IMR-90 (cell line): ENCODE data around the gene SLC25A25. TPM values are rescaled to one million over a fixed set of nuclear protein-coding genes. Genes with fewer than 3 reads are reported as not detected.

Experiments used
- ATAC-seq: fragments of 200-7000 bp; cut with Tn5 transposase; 2 replicates; pipeline ENCODE4 v1.9.1; 2020; ENCODE audit warnings: low read depth, mild to moderate bottlenecking, moderate library complexity
- BruUV-seq: library from RNA; stranded (reverse); fragments of 400-500 nt; replicated peaks from 2 replicates; lab custom pipeline; 2021; lab: Mats Ljungman, UMichigan
- CTCF ChIA-PET: fragments of 300-600 bp; formaldehyde crosslinking; extraction: SDS; loops from one replicate; lab custom pipeline; 2021; ENCODE audit warnings: antibody characterized with exemption; lab: Yijun Ruan, JAX
- POLR2A ChIA-PET: fragments of 300-600 bp; sonication (Branson Sonifier 250); formaldehyde crosslinking; loops from one replicate; lab custom pipeline; 2022; ENCODE audit warnings: antibody characterized with exemption; ENCODE audit not compliant: unreplicated experiment; lab: Charles Lee
- DNase-seq: peaks from one replicate; pipeline ENCODE4 v3.0.0; 2013
- H2AFZ ChIP-seq: replicated peaks from 2 replicates; pipeline ENCODE3; 2013; ENCODE audit warnings: low read length, mild to moderate bottlenecking; ENCODE audit not compliant: poor library complexity
- H2AK5ac ChIP-seq: 2 replicates; pipeline ENCODE4 v1.6.1; 2013; ENCODE audit warnings: low read depth, low read length, inconsistent platforms
- H2AK9ac ChIP-seq: replicated peaks from 2 replicates; pipeline ENCODE3; 2013; ENCODE audit warnings: mild to moderate bottlenecking, low read depth, low read length, moderate library complexity; ENCODE audit not compliant: poor library complexity
- H2BK120ac ChIP-seq: 2 replicates; pipeline ENCODE4 v1.6.1; 2013; ENCODE audit warnings: low read depth, low read length, inconsistent platforms
- H2BK15ac ChIP-seq: 3 replicates; pipeline ENCODE4 v1.6.1; 2013; ENCODE audit warnings: low read depth, low read length, inconsistent platforms
- H2BK20ac ChIP-seq: 2 replicates; pipeline ENCODE4 v1.6.1; 2013; ENCODE audit warnings: low read depth, mild to moderate bottlenecking, inconsistent platforms, low read length, moderate library complexity
- H2BK5ac ChIP-seq: 2 replicates; pipeline ENCODE4 v1.6.1; 2013; ENCODE audit warnings: mild to moderate bottlenecking, low read depth, low read length, inconsistent platforms; ENCODE audit not compliant: poor library complexity, severe bottlenecking
- H3K14ac ChIP-seq: replicated peaks from 2 replicates; pipeline ENCODE4 v1.6.1; 2013; ENCODE audit warnings: low read depth, low read length, inconsistent platforms
- H3K18ac ChIP-seq: 2 replicates; pipeline ENCODE4 v1.6.1; 2013; ENCODE audit warnings: low read depth, low read length, control low read depth
- H3K23ac ChIP-seq: 2 replicates; pipeline ENCODE4 v1.6.1; 2013; ENCODE audit warnings: low read depth, low read length, inconsistent platforms
- H3K27ac ChIP-seq: 2 replicates; pipeline ENCODE4 v1.5.1; 2013; ENCODE audit warnings: mild to moderate bottlenecking, control low read depth, low read length; ENCODE audit not compliant: insufficient read depth
- H3K27me3 ChIP-seq: 2 replicates; pipeline ENCODE4 v1.6.1; 2013; ENCODE audit warnings: low read length; ENCODE audit not compliant: control insufficient read depth, insufficient read depth
- H3K36me3 ChIP-seq: 2 replicates; pipeline ENCODE4 v1.6.1; 2013; ENCODE audit warnings: low read length, mixed read lengths; ENCODE audit not compliant: control insufficient read depth, insufficient read depth
- H3K4ac ChIP-seq: 2 replicates; pipeline ENCODE4 v1.6.1; 2013; ENCODE audit warnings: low read depth, low read length, inconsistent platforms
- H3K4me1 ChIP-seq: 2 replicates; pipeline ENCODE4 v1.6.1; 2013; ENCODE audit warnings: low read length, mixed read lengths; ENCODE audit not compliant: control insufficient read depth, insufficient read depth
- H3K4me2 ChIP-seq: 2 replicates; pipeline ENCODE4 v1.6.1; 2013; ENCODE audit warnings: low read depth, mild to moderate bottlenecking, control low read depth, low read length, moderate library complexity
- H3K4me3 ChIP-seq: 2 replicates; pipeline ENCODE4 v1.5.1; 2013; ENCODE audit warnings: low read depth, mild to moderate bottlenecking, control low read depth, low read length, moderate library complexity; ENCODE audit not compliant: insufficient read depth
- H3K56ac ChIP-seq: 2 replicates; pipeline ENCODE4 v1.6.1; 2013; ENCODE audit warnings: low read length, inconsistent platforms; ENCODE audit not compliant: insufficient read depth; ENCODE audit errors: extremely low read depth
- H3K79me1 ChIP-seq, 2 experiments: 2 replicates each; pipeline ENCODE4 v1.6.1; 2013; ENCODE audit warnings: low read length in 2 of 2, inconsistent platforms in 1 of 2, low read depth in 1 of 2
- H3K9ac ChIP-seq: 2 replicates; pipeline ENCODE4 v1.6.1; 2013; ENCODE audit warnings: low read depth, low read length, control low read depth
- H3K9me1 ChIP-seq: 2 replicates; pipeline ENCODE4 v1.6.1; 2013; ENCODE audit warnings: low read length, inconsistent platforms; ENCODE audit not compliant: insufficient read depth
- H3K9me3 ChIP-seq: 2 replicates; pipeline ENCODE4 v1.6.1; 2013; ENCODE audit warnings: low read length; ENCODE audit not compliant: control insufficient read depth, insufficient read depth
- H4K20me1 ChIP-seq: 2 replicates; pipeline ENCODE4 v1.6.1; 2013; ENCODE audit warnings: low read length, inconsistent platforms; ENCODE audit not compliant: insufficient read depth
- H4K5ac ChIP-seq: 2 replicates; pipeline ENCODE4 v1.6.1; 2013; ENCODE audit warnings: mild to moderate bottlenecking, low read depth, low read length, control low read depth
- H4K8ac ChIP-seq, 2 experiments: 2 replicates each; pipeline ENCODE4 v1.6.1; 2013; ENCODE audit warnings: low read depth in 2 of 2, low read length in 2 of 2, control low read depth in 1 of 2, inconsistent platforms in 1 of 2
- H4K91ac ChIP-seq: 2 replicates; pipeline ENCODE4 v1.6.1; 2013; ENCODE audit warnings: low read depth, low read length, inconsistent platforms; ENCODE audit not compliant: insufficient read depth
- CEBPB ChIP-seq: IDR thresholded peaks from 2 replicates; pipeline ENCODE4 v1.6.1; 2012; ENCODE audit warnings: low read depth, low read length, improper control_type of control experiment
- NFE2L2 ChIP-seq: fragments of 150-350 bp; IDR thresholded peaks from 2 replicates; pipeline ENCODE4 v1.6.1; 2016; ENCODE audit warnings: low read depth, mild to moderate bottlenecking, low read length
- POLR2A ChIP-seq: IDR thresholded peaks from 2 replicates; pipeline ENCODE4 v1.6.1; 2012; ENCODE audit warnings: mild to moderate bottlenecking, low read depth, low read length
- RAD21 ChIP-seq: IDR thresholded peaks from 2 replicates; pipeline ENCODE4 v1.6.1; 2012; ENCODE audit warnings: low read length, improper control_type of control experiment
- WGBS, 2 experiments: methylation state at CpG; one replicate each; pipeline versions ENCODE4 v1.1.5 to v1.1.7; 2013; ENCODE audit warnings: missing lambda C conversion rate in 2 of 2; ENCODE audit not compliant: insufficient read length in 1 of 2; ENCODE audit errors: extremely low coverage in 2 of 2; 5-methylcytosine and 5-hydroxymethylcytosine counted together
- dilution Hi-C: fragments of 300-500 bp; cut with HindIII; formaldehyde crosslinking; loops from one replicate; pipeline ENCODE4 v1.14.3; 2018; ENCODE audit warnings: low sequenced_read_pairs; ENCODE audit not compliant: unreplicated experiment
- in situ Hi-C: fragments of 300-500 bp; cut with MboI; formaldehyde crosslinking; loops from 3 replicates; pipeline ENCODE4 v1.14.3; 2019; ENCODE audit warnings: low sequenced_read_pairs, inconsistent platforms, mixed read lengths
- intact Hi-C: fragments of 100-400 bp; cut with micrococcal nuclease; formaldehyde crosslinking; loops from 2 replicates; pipeline ENCODE4 v1.10.0; 2022
- polyA plus RNA-seq, 3 experiments: library from polyadenylated mRNA; depleted of rRNA; stranded (reverse); fragments of >200 nt; gene quantifications; 2 replicates each; pipeline ENCODE4 v1.2.3, GENCODE V29; 2012; ENCODE audit warnings: low replicate concordance in 1 of 3
- total RNA-seq: library from RNA; depleted of rRNA; stranded (reverse); fragments of >200 nt; gene quantifications from 2 replicates; pipeline ENCODE4 v1.2.3, GENCODE V29; 2012
- TF ChIP-seq, protein P1 (sequence below): fragments of 150-350 bp; IDR thresholded peaks from 2 replicates; pipeline ENCODE4 v1.6.1; 2016; ENCODE audit warnings: low read depth, mild to moderate bottlenecking, low read length, moderate library complexity, borderline replicate concordance

The SLC25A25 gene
- total and polyA plus RNA-seq, 2 of the 4 experiments (the other 2 are of a cell fraction), result 14.0 to 17.9 TPM

DNA sequence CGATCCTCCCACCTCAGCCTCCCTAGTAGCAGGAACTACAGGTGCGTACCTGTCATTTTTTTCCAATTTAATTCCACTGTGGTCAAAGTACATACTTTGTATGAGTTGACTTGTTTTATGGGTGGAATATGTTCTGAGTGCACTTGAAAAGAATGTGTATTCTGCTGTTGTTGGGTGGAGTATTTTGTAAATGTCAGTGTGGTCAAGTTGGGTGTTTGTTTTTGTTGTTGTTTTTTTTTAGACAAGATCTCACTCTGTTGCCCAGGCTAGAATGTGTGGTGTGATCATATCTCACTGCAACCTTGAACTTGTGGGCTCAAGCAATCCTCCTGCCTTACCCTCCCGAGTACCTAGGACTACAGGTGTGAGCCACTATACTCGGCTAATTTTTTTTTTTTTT, 17.9 kb downstream of the SLC25A25 start:
- H3K27ac ChIP-seq, result no peak overlapping the region
- H3K9me1 ChIP-seq, result peaks cover 5% of the 10 kb centered on the region
- H3K27me3 ChIP-seq, result no peaks in the 10 kb centered on the region
- no peak overlapping the region for H4K8ac ChIP-seq
- dilution Hi-C loops, result no loop called here
- H3K23ac ChIP-seq, result no peak overlapping the region
- in situ Hi-C loops, result no loop called here
- no peak overlapping the region for H2BK20ac ChIP-seq
- H4K5ac ChIP-seq, result no peak overlapping the region
- H3K14ac ChIP-seq, result no peak overlapping the region
- no peak overlapping the region for H2BK5ac ChIP-seq
- no peak overlapping the region for H4K91ac ChIP-seq
- peaks cover 16 to 67% of the 10 kb centered on the region in 2 experiments for H3K79me1 ChIP-seq
- BruUV-seq, result no TSS peak
- ATAC-seq, result no peak
- POLR2A ChIA-PET, result no interaction called here
- no peak overlapping the region for H2BK15ac ChIP-seq
- no peak overlapping the region for H3K56ac ChIP-seq
- H3K36me3 ChIP-seq, result no peaks in the 10 kb centered on the region
- peaks cover 14% of the 10 kb centered on the region for H3K4me1 ChIP-seq
- H2BK120ac ChIP-seq, result no peak overlapping the region
- no peak overlapping the region for H3K18ac ChIP-seq
- no peak overlapping the region for H3K4me2 ChIP-seq
- no peak overlapping the region for H2AK5ac ChIP-seq
- intact Hi-C loops, result no loop called here
- H3K9me3 ChIP-seq, result no peaks in the 10 kb centered on the region
- H2AK9ac ChIP-seq, result no peak overlapping the region
- H3K4ac ChIP-seq, result no peak overlapping the region
- CTCF ChIA-PET, result no interaction called here
- no peak overlapping the region for H3K4me3 ChIP-seq
- no peak overlapping the region for H2AFZ ChIP-seq
- no CpG with 5 or more reads among the region's 4 CpGs for WGBS, 2 experiments
- H3K9ac ChIP-seq, result no peak overlapping the region
- TF ChIP-seq POLR2A (no peak), NFE2L2 (no peak), RAD21 (no peak), CEBPB (no peak)
- TF ChIP-seq, protein P1, sequence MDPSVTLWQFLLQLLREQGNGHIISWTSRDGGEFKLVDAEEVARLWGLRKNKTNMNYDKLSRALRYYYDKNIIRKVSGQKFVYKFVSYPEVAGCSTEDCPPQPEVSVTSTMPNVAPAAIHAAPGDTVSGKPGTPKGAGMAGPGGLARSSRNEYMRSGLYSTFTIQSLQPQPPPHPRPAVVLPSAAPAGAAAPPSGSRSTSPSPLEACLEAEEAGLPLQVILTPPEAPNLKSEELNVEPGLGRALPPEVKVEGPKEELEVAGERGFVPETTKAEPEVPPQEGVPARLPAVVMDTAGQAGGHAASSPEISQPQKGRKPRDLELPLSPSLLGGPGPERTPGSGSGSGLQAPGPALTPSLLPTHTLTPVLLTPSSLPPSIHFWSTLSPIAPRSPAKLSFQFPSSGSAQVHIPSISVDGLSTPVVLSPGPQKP, result no peak
- no peak for DNase-seq
- H4K20me1 ChIP-seq, result peaks cover 5% of the 10 kb centered on the region; the same call in 1 of the 2 replicates
